ENCODE results near the gene SPRYD7.

DNA sequence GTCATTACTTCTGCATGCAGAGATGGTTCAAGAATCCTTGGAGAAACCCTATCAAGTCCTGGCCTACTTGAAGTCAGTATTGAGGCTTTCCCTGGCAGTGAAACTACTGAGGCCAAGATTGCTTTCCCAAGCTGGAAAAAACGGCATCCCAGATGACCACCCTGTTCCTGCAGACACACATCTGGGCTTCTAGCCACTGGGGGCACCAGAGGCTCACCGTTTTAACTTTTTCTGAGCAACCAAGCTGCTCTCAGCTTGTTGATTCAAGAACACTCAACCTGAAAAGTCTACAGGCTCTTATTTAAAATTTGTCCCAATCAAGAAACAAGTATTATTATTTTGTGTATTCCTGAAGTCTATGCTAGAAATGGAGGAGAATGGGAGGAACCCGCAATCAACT, 66.6 kb downstream of the SPRYD7 start:
- TF ChIP-seq GATA2 (IDR thresholded peaks at IDR 0.05; ENCODE audit: low read depth, low read length) (no peak), GATA3 (IDR thresholded peaks at IDR 0.05; ENCODE audit: low read depth, low read length) (no peak)
